GM23338 (cell line): Measurements from ENCODE around the gene ANKRD13C. TPM values are rescaled to one million over a fixed set of nuclear protein-coding genes. Genes with fewer than 3 reads are reported as not detected.

Experiments used
- ATAC-seq: fragments of 200-7000 bp; cut with Tn5 transposase; 3 replicates; pipeline ENCODE4 v1.9.1; 2020
- DNase-seq: peaks from one replicate; pipeline ENCODE4 v3.0.0-alpha.2; 2015; ENCODE audit warnings: low spot score
- H2AFZ ChIP-seq: fragments of 200-600 bp; sonication (generic); 2 replicates; pipeline ENCODE4 v1.8.0; 2016; ENCODE audit warnings: antibody characterized with exemption, mild to moderate bottlenecking, moderate library complexity
- H3F3A ChIP-seq: fragments of 200-600 bp; sonication (generic); replicated peaks from 2 replicates; pipeline ENCODE4 v1.8.0; 2017; ENCODE audit warnings: antibody characterized with exemption, mixed run types, low read depth
- H3K27ac ChIP-seq: fragments of 200-600 bp; sonication (generic); 2 replicates; pipeline ENCODE4 v1.6.1; 2016; ENCODE audit warnings: low read depth
- H3K27me3 ChIP-seq: fragments of 200-600 bp; sonication (generic); 2 replicates; pipeline ENCODE4 v1.8.0; 2016; ENCODE audit warnings: mild to moderate bottlenecking, mixed run types, moderate library complexity; ENCODE audit not compliant: insufficient read depth
- H3K36me3 ChIP-seq: fragments of 200-600 bp; sonication (generic); 2 replicates; pipeline ENCODE4 v1.8.0; 2016; ENCODE audit warnings: mild to moderate bottlenecking; ENCODE audit not compliant: insufficient read depth
- H3K4me1 ChIP-seq: fragments of 200-600 bp; sonication (generic); 2 replicates; pipeline ENCODE4 v1.8.0; 2016; ENCODE audit warnings: mild to moderate bottlenecking, moderate library complexity; ENCODE audit not compliant: insufficient read depth
- H3K4me2 ChIP-seq: fragments of 200-600 bp; sonication (generic); 2 replicates; pipeline ENCODE4 v1.7.1; 2017; ENCODE audit warnings: mixed run types
- H3K4me3 ChIP-seq: fragments of 200-600 bp; sonication (generic); 2 replicates; pipeline ENCODE4 v1.6.1; 2016; ENCODE audit warnings: mixed run types
- H3K79me2 ChIP-seq: fragments of 200-600 bp; sonication (generic); replicated peaks from 2 replicates; pipeline ENCODE4 v1.8.0; 2017; ENCODE audit warnings: mild to moderate bottlenecking; ENCODE audit not compliant: insufficient read depth
- H3K9me2 ChIP-seq: fragments of 200-600 bp; sonication (generic); 2 replicates; pipeline ENCODE4 v1.8.0; 2017; ENCODE audit not compliant: insufficient read depth
- H4K20me1 ChIP-seq: fragments of 200-600 bp; sonication (generic); replicated peaks from 2 replicates; pipeline ENCODE4 v1.8.0; 2017; ENCODE audit warnings: mild to moderate bottlenecking; ENCODE audit not compliant: insufficient read depth
- H3K27ac Mint-ChIP-seq: 2 replicates; pipeline ENCODE4 v1.8.0; 2020; ENCODE audit warnings: inconsistent platforms, mild to moderate bottlenecking, moderate library complexity, mixed read lengths
- H3K27me3 Mint-ChIP-seq: 3 replicates; pipeline ENCODE4 v1.8.0; 2022; ENCODE audit warnings: low read depth, mild to moderate bottlenecking, moderate library complexity, mixed read lengths, inconsistent platforms; ENCODE audit not compliant: insufficient read depth, poor library complexity
- H3K36me3 Mint-ChIP-seq: 3 replicates; pipeline ENCODE4 v1.8.0; 2021; ENCODE audit warnings: low read depth, mild to moderate bottlenecking, inconsistent platforms, moderate library complexity, mixed read lengths
- H3K4me1 Mint-ChIP-seq: 3 replicates; pipeline ENCODE4 v1.8.0; 2020; ENCODE audit warnings: mild to moderate bottlenecking, inconsistent platforms, mixed read lengths
- H3K4me3 Mint-ChIP-seq: 3 replicates; pipeline ENCODE4 v1.8.0; 2021; ENCODE audit warnings: moderate library complexity, mild to moderate bottlenecking, inconsistent platforms, mixed read lengths
- H3K9me3 Mint-ChIP-seq: 3 replicates; pipeline ENCODE4 v1.8.0; 2020; ENCODE audit warnings: moderate library complexity, mild to moderate bottlenecking, inconsistent platforms, mixed read lengths
- CREB1 ChIP-seq: fragments of 250-450 bp; sonication (Bioruptor Pico); IDR thresholded peaks from 2 replicates; pipeline ENCODE4 v1.5.0; 2020; ENCODE audit warnings: low read depth, mild to moderate bottlenecking, moderate library complexity
- EZH2 ChIP-seq: fragments of 200-600 bp; sonication (generic); IDR thresholded peaks from one replicate; pipeline ENCODE4 v1.8.0; 2017; ENCODE audit warnings: antibody characterized with exemption, mild to moderate bottlenecking, low read depth; ENCODE audit not compliant: unreplicated experiment
- EZH2phosphoT487 ChIP-seq: fragments of 200-600 bp; sonication (generic); IDR thresholded peaks from one replicate; pipeline ENCODE4 v1.8.1; 2018; ENCODE audit warnings: antibody characterized with exemption; ENCODE audit not compliant: unreplicated experiment
- JUNB ChIP-seq: IDR thresholded peaks from one replicate; pipeline ENCODE4 v1.6.1; 2016; ENCODE audit warnings: antibody characterized with exemption; ENCODE audit not compliant: unreplicated experiment
- NANOG ChIP-seq: IDR thresholded peaks from 2 replicates; pipeline ENCODE4 v1.6.1; 2016; ENCODE audit warnings: antibody characterized with exemption, borderline replicate concordance
- POLR2AphosphoS5 ChIP-seq: IDR thresholded peaks from 2 replicates; pipeline ENCODE4 v1.6.1; 2016; ENCODE audit warnings: antibody characterized with exemption, low read depth
- STAT1 ChIP-seq: IDR thresholded peaks from one replicate; pipeline ENCODE4 v1.6.1; 2016; ENCODE audit warnings: antibody characterized with exemption; ENCODE audit not compliant: unreplicated experiment
- ZNF114 ChIP-seq: fragments of 250-450 bp; sonication (Bioruptor Pico); IDR thresholded peaks from 2 replicates; pipeline ENCODE4 v1.5.0; 2020; ENCODE audit warnings: mild to moderate bottlenecking, moderate library complexity
- ZNF331 ChIP-seq: fragments of 250-450 bp; sonication (Bioruptor Pico); IDR thresholded peaks from 2 replicates; pipeline ENCODE4 v1.5.0; 2020; ENCODE audit warnings: low read depth, mild to moderate bottlenecking, moderate library complexity
- polyA plus RNA-seq: library from polyadenylated mRNA; unstranded; fragments of >200 nt; fragmentation: Nextera tagmentation; extraction: Ambion mirVana; gene quantifications from 2 replicates; pipeline ENCODE4 v1.2.1, GENCODE V29; 2016
- total RNA-seq: library from RNA; depleted of rRNA; stranded (reverse); fragments of >200 nt; shearing (Covaris generic); gene quantifications from 2 replicates; pipeline ENCODE4 v1.2.3, GENCODE V29; 2014
- TF ChIP-seq, protein P1 (sequence below): IDR thresholded peaks from 2 replicates; pipeline ENCODE4 v1.6.1; 2016; ENCODE audit warnings: antibody characterized with exemption
- TF ChIP-seq, protein P2 (sequence below): IDR thresholded peaks from one replicate; pipeline ENCODE4 v1.6.1; 2018; ENCODE audit warnings: antibody characterized with exemption; ENCODE audit not compliant: unreplicated experiment
- TF ChIP-seq, protein P3 (sequence below), 2 experiments: fragments of 200-600 bp in 1 of 2; sonication (generic) in 1 of 2; conservative IDR thresholded peaks; 2 replicates each; pipeline versions ENCODE4 v1.5.1 to v1.6.1; 2016 to 2017; ENCODE audit warnings: antibody characterized with exemption in 2 of 2, low read depth in 2 of 2, mild to moderate bottlenecking in 2 of 2, moderate library complexity in 1 of 2
- TF ChIP-seq, protein P4 (sequence below): fragments of 250-450 bp; sonication (Bioruptor Pico); IDR thresholded peaks from 2 replicates; pipeline ENCODE4 v1.5.0; 2020; ENCODE audit warnings: mild to moderate bottlenecking, moderate library complexity

Gene ANKRD13C
- total and polyA plus RNA-seq, 2 experiments from 2014 or later = 12.3 to 32.5 TPM

DNA sequence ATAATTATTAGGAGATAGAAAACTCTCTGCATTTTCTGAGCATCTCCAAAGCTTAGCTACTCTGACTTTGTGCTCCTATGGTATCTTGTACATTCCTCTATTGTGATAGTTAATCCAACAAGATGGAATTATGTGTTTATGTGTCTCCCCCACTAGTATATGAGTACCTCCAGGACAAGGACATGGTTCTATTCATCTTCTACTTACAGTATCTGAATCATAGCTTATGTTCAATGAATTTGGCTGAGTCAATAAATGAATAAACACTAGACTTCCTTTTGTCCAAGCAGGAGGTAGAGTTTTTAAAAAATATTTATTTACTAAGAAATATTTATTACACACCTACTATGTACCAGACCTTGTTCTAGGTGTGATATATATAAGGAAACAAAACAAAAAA lies 38.1 kb upstream of the ANKRD13C start:
- H3K27me3 ChIP-seq = no peaks in the 10 kb centered on the region
- no peaks in the 10 kb centered on the region for H3F3A ChIP-seq
- no peak overlapping the region for H2AFZ ChIP-seq
- Mint-ChIP-seq H3K9me3 (no peaks in the 10 kb centered on the region), H3K4me1 (no peaks in the 10 kb centered on the region), H3K27ac (no peak overlapping the region), H3K4me3 (no peak overlapping the region), H3K36me3 (no peaks in the 10 kb centered on the region), H3K27me3 (peaks cover 9% of the 10 kb centered on the region)
- H3K4me3 ChIP-seq = no peak overlapping the region
- no peak overlapping the region for H3K27ac ChIP-seq
- no peaks in the 10 kb centered on the region for H3K79me2 ChIP-seq
- H4K20me1 ChIP-seq = no peaks in the 10 kb centered on the region
- no peak overlapping the region for H3K4me2 ChIP-seq
- no peak for ATAC-seq
- H3K9me2 ChIP-seq = no peaks in the 10 kb centered on the region
- TF ChIP-seq CREB1 (CRISPR knock-in tag) = no peak
- no peak for TF ChIP-seq NANOG
- no peak for TF ChIP-seq ZNF114 (CRISPR knock-in tag)
- TF ChIP-seq, protein P1, sequence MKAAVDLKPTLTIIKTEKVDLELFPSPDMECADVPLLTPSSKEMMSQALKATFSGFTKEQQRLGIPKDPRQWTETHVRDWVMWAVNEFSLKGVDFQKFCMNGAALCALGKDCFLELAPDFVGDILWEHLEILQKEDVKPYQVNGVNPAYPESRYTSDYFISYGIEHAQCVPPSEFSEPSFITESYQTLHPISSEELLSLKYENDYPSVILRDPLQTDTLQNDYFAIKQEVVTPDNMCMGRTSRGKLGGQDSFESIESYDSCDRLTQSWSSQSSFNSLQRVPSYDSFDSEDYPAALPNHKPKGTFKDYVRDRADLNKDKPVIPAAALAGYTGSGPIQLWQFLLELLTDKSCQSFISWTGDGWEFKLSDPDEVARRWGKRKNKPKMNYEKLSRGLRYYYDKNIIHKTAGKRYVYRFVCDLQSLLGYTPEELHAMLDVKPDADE = no peak
- TF ChIP-seq, protein P2, sequence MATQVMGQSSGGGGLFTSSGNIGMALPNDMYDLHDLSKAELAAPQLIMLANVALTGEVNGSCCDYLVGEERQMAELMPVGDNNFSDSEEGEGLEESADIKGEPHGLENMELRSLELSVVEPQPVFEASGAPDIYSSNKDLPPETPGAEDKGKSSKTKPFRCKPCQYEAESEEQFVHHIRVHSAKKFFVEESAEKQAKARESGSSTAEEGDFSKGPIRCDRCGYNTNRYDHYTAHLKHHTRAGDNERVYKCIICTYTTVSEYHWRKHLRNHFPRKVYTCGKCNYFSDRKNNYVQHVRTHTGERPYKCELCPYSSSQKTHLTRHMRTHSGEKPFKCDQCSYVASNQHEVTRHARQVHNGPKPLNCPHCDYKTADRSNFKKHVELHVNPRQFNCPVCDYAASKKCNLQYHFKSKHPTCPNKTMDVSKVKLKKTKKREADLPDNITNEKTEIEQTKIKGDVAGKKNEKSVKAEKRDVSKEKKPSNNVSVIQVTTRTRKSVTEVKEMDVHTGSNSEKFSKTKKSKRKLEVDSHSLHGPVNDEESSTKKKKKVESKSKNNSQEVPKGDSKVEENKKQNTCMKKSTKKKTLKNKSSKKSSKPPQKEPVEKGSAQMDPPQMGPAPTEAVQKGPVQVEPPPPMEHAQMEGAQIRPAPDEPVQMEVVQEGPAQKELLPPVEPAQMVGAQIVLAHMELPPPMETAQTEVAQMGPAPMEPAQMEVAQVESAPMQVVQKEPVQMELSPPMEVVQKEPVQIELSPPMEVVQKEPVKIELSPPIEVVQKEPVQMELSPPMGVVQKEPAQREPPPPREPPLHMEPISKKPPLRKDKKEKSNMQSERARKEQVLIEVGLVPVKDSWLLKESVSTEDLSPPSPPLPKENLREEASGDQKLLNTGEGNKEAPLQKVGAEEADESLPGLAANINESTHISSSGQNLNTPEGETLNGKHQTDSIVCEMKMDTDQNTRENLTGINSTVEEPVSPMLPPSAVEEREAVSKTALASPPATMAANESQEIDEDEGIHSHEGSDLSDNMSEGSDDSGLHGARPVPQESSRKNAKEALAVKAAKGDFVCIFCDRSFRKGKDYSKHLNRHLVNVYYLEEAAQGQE = no peak
- TF ChIP-seq ZNF331 (CRISPR knock-in tag) = no peak
- TF ChIP-seq STAT1 = no peak
- TF ChIP-seq EZH2 = no peak
- TF ChIP-seq JUNB = no peak
- TF ChIP-seq, protein P3, sequence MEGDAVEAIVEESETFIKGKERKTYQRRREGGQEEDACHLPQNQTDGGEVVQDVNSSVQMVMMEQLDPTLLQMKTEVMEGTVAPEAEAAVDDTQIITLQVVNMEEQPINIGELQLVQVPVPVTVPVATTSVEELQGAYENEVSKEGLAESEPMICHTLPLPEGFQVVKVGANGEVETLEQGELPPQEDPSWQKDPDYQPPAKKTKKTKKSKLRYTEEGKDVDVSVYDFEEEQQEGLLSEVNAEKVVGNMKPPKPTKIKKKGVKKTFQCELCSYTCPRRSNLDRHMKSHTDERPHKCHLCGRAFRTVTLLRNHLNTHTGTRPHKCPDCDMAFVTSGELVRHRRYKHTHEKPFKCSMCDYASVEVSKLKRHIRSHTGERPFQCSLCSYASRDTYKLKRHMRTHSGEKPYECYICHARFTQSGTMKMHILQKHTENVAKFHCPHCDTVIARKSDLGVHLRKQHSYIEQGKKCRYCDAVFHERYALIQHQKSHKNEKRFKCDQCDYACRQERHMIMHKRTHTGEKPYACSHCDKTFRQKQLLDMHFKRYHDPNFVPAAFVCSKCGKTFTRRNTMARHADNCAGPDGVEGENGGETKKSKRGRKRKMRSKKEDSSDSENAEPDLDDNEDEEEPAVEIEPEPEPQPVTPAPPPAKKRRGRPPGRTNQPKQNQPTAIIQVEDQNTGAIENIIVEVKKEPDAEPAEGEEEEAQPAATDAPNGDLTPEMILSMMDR (conservative IDR thresholded peaks at IDR 0.05; ENCODE audit: low read depth in 2 of 2) = no peak
- TF ChIP-seq EZH2phosphoT487 = no peak
- TF ChIP-seq, protein P4, sequence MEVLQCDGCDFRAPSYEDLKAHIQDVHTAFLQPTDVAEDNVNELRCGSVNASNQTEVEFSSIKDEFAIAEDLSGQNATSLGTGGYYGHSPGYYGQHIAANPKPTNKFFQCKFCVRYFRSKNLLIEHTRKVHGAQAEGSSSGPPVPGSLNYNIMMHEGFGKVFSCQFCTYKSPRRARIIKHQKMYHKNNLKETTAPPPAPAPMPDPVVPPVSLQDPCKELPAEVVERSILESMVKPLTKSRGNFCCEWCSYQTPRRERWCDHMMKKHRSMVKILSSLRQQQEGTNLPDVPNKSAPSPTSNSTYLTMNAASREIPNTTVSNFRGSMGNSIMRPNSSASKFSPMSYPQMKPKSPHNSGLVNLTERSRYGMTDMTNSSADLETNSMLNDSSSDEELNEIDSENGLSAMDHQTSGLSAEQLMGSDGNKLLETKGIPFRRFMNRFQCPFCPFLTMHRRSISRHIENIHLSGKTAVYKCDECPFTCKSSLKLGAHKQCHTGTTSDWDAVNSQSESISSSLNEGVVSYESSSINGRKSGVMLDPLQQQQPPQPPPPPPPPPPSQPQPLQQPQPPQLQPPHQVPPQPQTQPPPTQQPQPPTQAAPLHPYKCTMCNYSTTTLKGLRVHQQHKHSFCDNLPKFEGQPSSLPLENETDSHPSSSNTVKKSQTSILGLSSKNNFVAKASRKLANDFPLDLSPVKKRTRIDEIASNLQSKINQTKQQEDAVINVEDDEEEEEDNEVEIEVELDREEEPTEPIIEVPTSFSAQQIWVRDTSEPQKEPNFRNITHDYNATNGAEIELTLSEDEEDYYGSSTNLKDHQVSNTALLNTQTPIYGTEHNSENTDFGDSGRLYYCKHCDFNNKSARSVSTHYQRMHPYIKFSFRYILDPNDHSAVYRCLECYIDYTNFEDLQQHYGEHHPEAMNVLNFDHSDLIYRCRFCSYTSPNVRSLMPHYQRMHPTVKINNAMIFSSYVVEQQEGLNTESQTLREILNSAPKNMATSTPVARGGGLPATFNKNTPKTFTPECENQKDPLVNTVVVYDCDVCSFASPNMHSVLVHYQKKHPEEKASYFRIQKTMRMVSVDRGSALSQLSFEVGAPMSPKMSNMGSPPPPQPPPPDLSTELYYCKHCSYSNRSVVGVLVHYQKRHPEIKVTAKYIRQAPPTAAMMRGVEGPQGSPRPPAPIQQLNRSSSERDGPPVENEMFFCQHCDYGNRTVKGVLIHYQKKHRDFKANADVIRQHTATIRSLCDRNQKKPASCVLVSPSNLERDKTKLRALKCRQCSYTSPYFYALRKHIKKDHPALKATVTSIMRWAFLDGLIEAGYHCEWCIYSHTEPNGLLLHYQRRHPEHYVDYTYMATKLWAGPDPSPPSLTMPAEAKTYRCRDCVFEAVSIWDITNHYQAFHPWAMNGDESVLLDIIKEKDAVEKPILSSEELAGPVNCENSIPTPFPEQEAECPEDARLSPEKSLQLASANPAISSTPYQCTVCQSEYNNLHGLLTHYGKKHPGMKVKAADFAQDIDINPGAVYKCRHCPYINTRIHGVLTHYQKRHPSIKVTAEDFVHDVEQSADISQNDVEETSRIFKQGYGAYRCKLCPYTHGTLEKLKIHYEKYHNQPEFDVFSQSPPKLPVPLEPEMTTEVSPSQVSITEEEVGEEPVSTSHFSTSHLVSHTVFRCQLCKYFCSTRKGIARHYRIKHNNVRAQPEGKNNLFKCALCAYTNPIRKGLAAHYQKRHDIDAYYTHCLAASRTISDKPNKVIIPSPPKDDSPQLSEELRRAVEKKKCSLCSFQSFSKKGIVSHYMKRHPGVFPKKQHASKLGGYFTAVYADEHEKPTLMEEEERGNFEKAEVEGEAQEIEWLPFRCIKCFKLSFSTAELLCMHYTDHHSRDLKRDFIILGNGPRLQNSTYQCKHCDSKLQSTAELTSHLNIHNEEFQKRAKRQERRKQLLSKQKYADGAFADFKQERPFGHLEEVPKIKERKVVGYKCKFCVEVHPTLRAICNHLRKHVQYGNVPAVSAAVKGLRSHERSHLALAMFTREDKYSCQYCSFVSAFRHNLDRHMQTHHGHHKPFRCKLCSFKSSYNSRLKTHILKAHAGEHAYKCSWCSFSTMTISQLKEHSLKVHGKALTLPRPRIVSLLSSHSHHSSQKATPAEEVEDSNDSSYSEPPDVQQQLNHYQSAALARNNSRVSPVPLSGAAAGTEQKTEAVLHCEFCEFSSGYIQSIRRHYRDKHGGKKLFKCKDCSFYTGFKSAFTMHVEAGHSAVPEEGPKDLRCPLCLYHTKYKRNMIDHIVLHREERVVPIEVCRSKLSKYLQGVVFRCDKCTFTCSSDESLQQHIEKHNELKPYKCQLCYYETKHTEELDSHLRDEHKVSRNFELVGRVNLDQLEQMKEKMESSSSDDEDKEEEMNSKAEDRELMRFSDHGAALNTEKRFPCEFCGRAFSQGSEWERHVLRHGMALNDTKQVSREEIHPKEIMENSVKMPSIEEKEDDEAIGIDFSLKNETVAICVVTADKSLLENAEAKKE = no peak
- no peak for TF ChIP-seq POLR2AphosphoS5
- no peaks in the 10 kb centered on the region for H3K36me3 ChIP-seq
- no peaks in the 10 kb centered on the region for H3K4me1 ChIP-seq
- DNase-seq = no peak
